Neuron (in vitro differentiated cells): ENCODE data around the gene FPR2.
"Not testable (repeated sequence)": the region's sequence is repeated elsewhere in the genome, so short reads cannot be mapped to it uniquely, and the experiment has no call there.

Source experiments
- H2AFZ ChIP-seq: one replicate; pipeline ENCODE4 v1.6.1; 2013; ENCODE audit warnings: low read depth, mild to moderate bottlenecking, inconsistent platforms, low read length, moderate library complexity
- H3K27me3 ChIP-seq: one replicate; pipeline ENCODE4 v1.6.1; 2013; ENCODE audit warnings: low read length; ENCODE audit not compliant: insufficient read depth
- H3K36me3 ChIP-seq: one replicate; pipeline ENCODE4 v1.6.1; 2013; ENCODE audit warnings: low read length; ENCODE audit not compliant: insufficient read depth
- H3K4me1 ChIP-seq: one replicate; pipeline ENCODE4 v1.6.1; 2013; ENCODE audit warnings: low read length; ENCODE audit not compliant: insufficient read depth
- H3K4me3 ChIP-seq: 2 replicates; pipeline ENCODE4 v1.5.1; 2013; ENCODE audit warnings: mild to moderate bottlenecking, low read length, moderate library complexity
- H3K9me3 ChIP-seq: one replicate; pipeline ENCODE4 v1.6.1; 2013; ENCODE audit warnings: low read length

The FPR2 gene

DNA sequence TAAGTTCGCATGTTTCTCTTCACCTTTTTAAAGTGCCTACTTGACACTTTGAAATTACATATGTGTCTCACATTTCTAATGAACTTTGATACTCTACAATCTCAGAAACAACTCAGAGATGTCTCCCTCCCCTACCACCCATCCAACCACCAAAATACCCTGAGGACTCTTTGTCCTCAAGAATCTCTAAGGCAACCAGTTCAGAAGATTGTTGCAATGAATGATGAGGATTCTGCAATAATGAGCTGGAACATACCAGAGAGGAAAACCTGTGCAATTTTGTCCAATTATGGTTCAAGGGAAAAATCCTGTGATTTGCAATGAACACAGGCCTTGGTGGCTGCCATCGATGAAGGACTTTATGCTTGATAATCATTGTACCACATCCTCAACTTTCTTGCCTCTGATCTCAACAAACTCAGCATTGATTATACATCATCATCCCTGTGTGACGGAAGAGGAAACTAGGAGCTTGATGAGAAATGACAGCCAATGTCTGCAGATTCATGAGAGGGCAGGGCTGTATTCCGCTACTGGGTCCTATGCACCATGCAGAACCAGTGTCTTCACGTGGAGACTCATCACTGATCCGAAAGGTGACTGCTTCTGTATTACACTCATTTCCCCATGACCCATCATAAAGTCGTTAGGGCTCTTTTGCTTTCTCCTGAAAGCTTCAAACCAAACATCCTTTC is 10.4 kb upstream of the FPR2 start:
- no peak overlapping the region for H2AFZ ChIP-seq

DNA sequence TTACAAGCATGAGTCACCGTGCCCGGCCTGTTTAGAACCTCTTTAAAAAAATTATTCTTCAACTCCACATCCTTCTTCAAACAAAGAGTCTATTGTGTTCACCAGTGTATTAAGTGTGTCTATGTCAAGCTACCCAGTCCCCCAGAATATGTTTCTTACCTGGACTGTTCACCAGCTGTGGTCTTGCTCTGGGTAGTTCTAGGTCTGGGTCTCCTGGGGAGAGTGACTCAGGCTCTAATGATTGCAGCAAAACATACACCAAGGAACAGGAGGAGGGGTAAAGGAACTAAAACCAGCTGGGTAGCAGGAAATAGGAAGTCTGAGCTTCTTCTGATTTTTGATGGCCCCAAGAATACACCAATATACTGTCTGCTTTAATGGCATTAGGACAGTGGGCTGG is 9.3 kb upstream of the FPR2 start, which contains the start of gene FPR1:
FPR1 (minus strand) TSS at position 224 of the 400 bp plus-strand sequence. CDS start 4,884 bp downstream, outside the sequence.
- no peak within 1 kb of the TSS for H2AFZ ChIP-seq
- no peaks in the 10 kb centered on the region for H3K9me3 ChIP-seq
- H3K4me1 ChIP-seq: no peaks in the 10 kb centered on the region
- no peak within 1 kb of the TSS for H3K4me3 ChIP-seq
- no peaks in the 10 kb centered on the region for H3K36me3 ChIP-seq
- no peaks in the 10 kb centered on the region for H3K27me3 ChIP-seq

More for the DNA sequence above, 10.4 kb upstream of the FPR2 start:
- Histone ChIP-seq H3K4me1 (no peaks in the 10 kb centered on the region), H3K9me3 (no peaks in the 10 kb centered on the region), H3K36me3 (no peaks in the 10 kb centered on the region), H3K4me3 (no peak overlapping the region), H3K27me3 (no peaks in the 10 kb centered on the region)

- Histone ChIP-seq H3K4me1 (no peaks in the 10 kb centered on the region), H3K4me3 (no peak overlapping the region), H3K36me3 (no peaks in the 10 kb centered on the region), H3K27me3 (no peaks in the 10 kb centered on the region), H2AFZ (no peak overlapping the region), H3K9me3 (no peaks in the 10 kb centered on the region)
Observed at GRCh38 chr19:51754109-51754508, 6.9 kb upstream of the FPR2 start.

DNA sequence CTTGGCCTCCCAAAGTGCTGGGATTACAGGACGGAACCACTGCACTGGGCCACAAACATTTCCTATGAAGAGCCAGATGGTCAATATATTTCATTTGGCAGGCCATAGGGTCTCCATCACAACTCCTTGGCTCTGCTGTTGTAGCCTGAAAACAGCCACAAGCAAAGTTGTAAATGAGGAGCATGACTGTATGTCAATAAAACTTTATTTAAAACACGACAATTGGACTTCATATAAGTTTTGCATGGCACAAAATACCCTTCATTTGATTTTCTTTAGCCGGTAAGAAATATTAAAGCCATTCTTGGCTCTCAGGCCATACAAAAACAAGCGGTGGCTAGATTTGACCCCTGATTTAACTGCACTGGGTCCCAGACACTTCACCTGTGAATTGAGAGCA is 6.2 kb upstream of the FPR2 start:
- Histone ChIP-seq H3K9me3 (no peaks in the 10 kb centered on the region), H3K36me3 (no peaks in the 10 kb centered on the region), H3K27me3 (no peaks in the 10 kb centered on the region), H3K4me3 (no peak overlapping the region), H2AFZ (no peak overlapping the region), H3K4me1 (no peaks in the 10 kb centered on the region)

DNA sequence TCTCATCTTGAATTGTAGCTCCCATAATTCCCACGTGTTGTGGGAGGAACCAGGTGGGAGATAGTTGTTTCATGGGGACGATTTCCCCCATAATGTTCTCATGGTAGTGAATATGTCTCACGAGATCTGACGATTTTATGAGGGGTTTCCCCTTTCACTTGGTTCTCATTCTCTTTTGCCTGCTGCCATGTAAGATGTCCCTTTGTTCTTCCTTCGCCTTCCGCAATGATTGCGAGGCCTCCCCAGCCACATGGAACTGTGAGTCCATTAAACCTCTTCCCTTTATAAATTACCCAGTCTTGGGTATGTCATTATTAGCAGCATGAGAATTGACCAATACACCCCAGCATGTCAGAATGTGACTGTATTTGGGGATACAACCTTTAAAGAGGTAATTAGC is 5.4 kb upstream of the FPR2 start:
- Histone ChIP-seq H3K9me3 (no peaks in the 10 kb centered on the region), H3K4me3 (no peak overlapping the region), H2AFZ (no peak overlapping the region), H3K4me1 (no peaks in the 10 kb centered on the region), H3K36me3 (no peaks in the 10 kb centered on the region), H3K27me3 (no peaks in the 10 kb centered on the region)

DNA sequence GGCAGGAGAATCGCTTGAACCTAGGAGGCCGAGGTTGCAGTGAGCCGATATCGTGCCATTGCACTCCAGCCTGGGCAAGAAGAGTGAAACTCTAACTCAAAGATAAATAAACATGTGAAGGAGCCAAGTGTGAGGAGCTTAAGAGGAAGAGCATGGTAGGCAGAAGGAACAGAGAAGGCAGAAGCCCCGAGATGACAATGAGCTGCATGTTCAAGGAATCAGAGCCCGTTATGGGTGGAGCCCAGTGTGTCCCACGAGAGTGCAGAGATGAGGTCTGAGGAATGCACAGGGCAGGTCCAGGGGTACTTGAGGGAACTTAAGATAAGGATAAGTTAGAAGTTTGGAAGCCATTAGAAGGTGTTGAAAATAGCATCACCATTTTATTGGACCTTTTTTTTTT is 716 bp downstream of the FPR2 start:
- Histone ChIP-seq H3K36me3 (no peaks in the 10 kb centered on the region), H3K4me3 (no peak overlapping the region), H3K4me1 (no peaks in the 10 kb centered on the region), H3K9me3 (no peaks in the 10 kb centered on the region), H3K27me3 (peaks cover 4% of the 10 kb centered on the region), H2AFZ (no peak overlapping the region)

- H3K36me3 ChIP-seq: no peaks in the 10 kb centered on the region
- no peaks in the 10 kb centered on the region for H3K4me1 ChIP-seq
- peaks cover 4% of the 10 kb centered on the region for H3K27me3 ChIP-seq
- H2AFZ ChIP-seq: no peak overlapping the region
- no peak overlapping the region for H3K4me3 ChIP-seq
- H3K9me3 ChIP-seq: no peaks in the 10 kb centered on the region
Observed at GRCh38 chr19:51765086-51765485, 4.1 kb downstream of the FPR2 start.

- Histone ChIP-seq H3K4me3 (no peak overlapping the region), H3K36me3 (no peaks in the 10 kb centered on the region)
Observed at GRCh38 chr19:51766461-51766860, 5.5 kb downstream of the FPR2 start.

GRCh38 chr19:51771376-51772130 is 10.6 kb downstream of the FPR2 start:
- no peak overlapping the region for H2AFZ ChIP-seq
- H3K4me1 ChIP-seq: no peaks in the 10 kb centered on the region
- H3K27me3 ChIP-seq: no peaks in the 10 kb centered on the region
- H3K4me3 ChIP-seq: no peak overlapping the region
- H3K36me3 ChIP-seq: no peaks in the 10 kb centered on the region
- H3K9me3 ChIP-seq: no peaks in the 10 kb centered on the region

More at GRCh38 chr19:51766461-51766860, 5.5 kb downstream of the FPR2 start:
- Histone ChIP-seq H3K9me3 (no peaks in the 10 kb centered on the region), H2AFZ (no peak overlapping the region), H3K4me1 (no peaks in the 10 kb centered on the region), H3K27me3 (peaks cover 4% of the 10 kb centered on the region)

- no peaks in the 10 kb centered on the region for H3K9me3 ChIP-seq
- no peak overlapping the region for H2AFZ ChIP-seq
- H3K4me1 ChIP-seq: no peaks in the 10 kb centered on the region
- H3K36me3 ChIP-seq: no peaks in the 10 kb centered on the region
- no peaks in the 10 kb centered on the region for H3K27me3 ChIP-seq
- no peak overlapping the region for H3K4me3 ChIP-seq
Observed at GRCh38 chr19:51772977-51773376, 12.0 kb downstream of the FPR2 start.

- H3K36me3 ChIP-seq, H3K27me3 ChIP-seq, H3K9me3 ChIP-seq, H3K4me1 ChIP-seq, H3K4me3 ChIP-seq, H2AFZ ChIP-seq: not testable (repeated sequence)
Observed at GRCh38 chr19:51776561-51776960, 15.6 kb downstream of the FPR2 start.

GRCh38 chr19:51777570-51778462 is 16.8 kb downstream of the FPR2 start:
- Histone ChIP-seq H3K4me1 (no peaks in the 10 kb centered on the region), H2AFZ (no peak overlapping the region), H3K4me3 (no peak overlapping the region), H3K27me3 (no peaks in the 10 kb centered on the region), H3K36me3 (no peaks in the 10 kb centered on the region), H3K9me3 (no peaks in the 10 kb centered on the region)

DNA sequence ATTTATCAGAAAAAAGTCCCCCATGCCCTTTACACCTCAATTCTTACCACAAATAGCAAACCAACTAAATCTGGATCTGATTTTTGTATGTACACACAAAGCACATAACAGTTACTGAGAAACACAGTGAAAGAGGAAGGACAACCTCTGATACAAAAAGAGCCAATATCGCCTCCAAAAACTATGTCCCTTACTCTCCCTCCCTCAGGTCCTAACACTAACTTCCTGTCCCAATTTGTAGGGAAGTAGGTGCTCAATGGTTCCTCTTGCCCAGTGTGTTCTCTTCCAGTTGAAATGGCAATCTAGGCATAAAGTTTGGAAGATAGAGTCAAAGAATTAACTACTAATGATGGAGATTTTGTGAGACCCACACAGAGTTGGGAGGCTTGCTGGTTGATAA is 18.2 kb downstream of the FPR2 start:
- Histone ChIP-seq H3K9me3 (no peaks in the 10 kb centered on the region), H3K27me3 (no peaks in the 10 kb centered on the region), H2AFZ (no peak overlapping the region), H3K4me3 (no peak overlapping the region), H3K36me3 (no peaks in the 10 kb centered on the region), H3K4me1 (no peaks in the 10 kb centered on the region)
